Measurements from ENCODE around the gene ABCA4. TPM values are rescaled to one million over a fixed set of nuclear protein-coding genes. Genes with fewer than 3 reads are reported as not detected.

Gene ABCA4
- total and polyA plus RNA-seq, 2 experiments from 2014 or later, result 0.20 to 3.7 TPM

- in situ Hi-C loops (cut with MboI), result no loop called here
Observed at GRCh38 chr1:94146273-94146672, 25.3 kb upstream of the ABCA4 start.

DNA sequence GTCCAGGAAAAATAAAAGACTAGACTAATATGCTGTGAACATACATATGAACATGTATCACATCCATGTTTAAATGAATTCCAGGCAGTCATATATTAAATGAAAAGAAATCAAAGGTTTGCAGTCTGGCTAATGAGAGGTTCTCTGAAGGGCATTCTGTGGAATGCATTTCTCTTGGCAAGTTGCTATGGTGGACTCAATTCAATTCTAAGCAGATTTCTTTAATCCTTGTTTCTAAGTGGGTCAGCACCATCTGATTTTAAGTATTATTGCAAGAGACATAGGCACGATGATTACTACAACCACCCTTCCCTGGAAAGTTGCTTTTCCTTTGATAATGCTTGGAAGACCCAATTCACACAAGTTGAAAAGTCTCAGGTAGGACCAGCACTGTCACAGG, 23.9 kb upstream of the ABCA4 start:
- Histone ChIP-seq H4K20me1 (ENCODE audit: insufficient read depth) (no peaks in the 10 kb centered on the region), H3K9ac (no peak overlapping the region), H3K27ac (no peak overlapping the region), H3K36me3 (ENCODE audit: low read depth) (no peaks in the 10 kb centered on the region), H3K4me3 (no peak overlapping the region), H3K9me2 (ENCODE audit: insufficient read depth) (no peaks in the 10 kb centered on the region), H2AFZ (no peak overlapping the region), H3K79me2 (ENCODE audit: insufficient read depth) (no peaks in the 10 kb centered on the region), H3K4me2 (ENCODE audit: unreplicated experiment) (no peak overlapping the region), H3K4me1 (ENCODE audit: insufficient read depth) (peaks cover 12% of the 10 kb centered on the region), H3K27me3 (replicated peaks; ENCODE audit: insufficient read depth) (no peaks in the 10 kb centered on the region), H3K9me3 (ENCODE audit: low read depth) (no peaks in the 10 kb centered on the region), H3F3A (ENCODE audit: insufficient read depth) (peaks cover 16% of the 10 kb centered on the region; the same call in 1 of the 2 replicates)
- TF ChIP-seq EZH2phosphoT487 (IDR thresholded peaks at IDR 0.05; ENCODE audit: insufficient read depth, low read depth), result no peak
- TF ChIP-seq EZH2 (IDR thresholded peaks at IDR 0.05; ENCODE audit: insufficient read depth, poor library complexity, severe bottlenecking), result no peak
- in situ Hi-C loops (cut with MboI), result no loop called here
- 16 to 25% methylated on average over 1 of the region's 1 CpG for WGBS, 2 experiments (ENCODE audit: low coverage in 1 of 2, low lambda C conversion rate in 2 of 2, missing lambda C conversion rate in 2 of 2)
- DNase-seq, result no peak

More at GRCh38 chr1:94146273-94146672, 25.3 kb upstream of the ABCA4 start:
- H4K20me1 ChIP-seq (ENCODE audit: insufficient read depth), result no peaks in the 10 kb centered on the region
- no peak for DNase-seq
- H3F3A ChIP-seq (ENCODE audit: insufficient read depth), result peaks cover 12% of the 10 kb centered on the region; the same call in 1 of the 2 replicates
- no peaks in the 10 kb centered on the region for H3K79me2 ChIP-seq (ENCODE audit: insufficient read depth)
- no peak overlapping the region for H2AFZ ChIP-seq
- H3K9me2 ChIP-seq (ENCODE audit: insufficient read depth), result no peaks in the 10 kb centered on the region
- no peaks in the 10 kb centered on the region for H3K27me3 ChIP-seq (replicated peaks; ENCODE audit: insufficient read depth)
- no peak for TF ChIP-seq EZH2 (IDR thresholded peaks at IDR 0.05; ENCODE audit: insufficient read depth, poor library complexity, severe bottlenecking)
- TF ChIP-seq EZH2phosphoT487 (IDR thresholded peaks at IDR 0.05; ENCODE audit: insufficient read depth, low read depth), result no peak
- peaks cover 11% of the 10 kb centered on the region for H3K4me1 ChIP-seq (ENCODE audit: insufficient read depth)
- H3K9me3 ChIP-seq (ENCODE audit: low read depth), result no peaks in the 10 kb centered on the region
- H3K4me3 ChIP-seq, result no peak overlapping the region
- no peaks in the 10 kb centered on the region for H3K36me3 ChIP-seq (ENCODE audit: low read depth)
- H3K4me2 ChIP-seq (ENCODE audit: unreplicated experiment), result no peak overlapping the region
- 93 to 100% methylated on average over 5 of the region's 5 CpGs for WGBS, 2 experiments (ENCODE audit: low coverage in 1 of 2, low lambda C conversion rate in 2 of 2, missing lambda C conversion rate in 2 of 2)
- H3K9ac ChIP-seq, result no peak overlapping the region
- no peak overlapping the region for H3K27ac ChIP-seq

- H3F3A ChIP-seq (ENCODE audit: insufficient read depth), result peaks cover 16% of the 10 kb centered on the region; the same call in 1 of the 2 replicates
- H4K20me1 ChIP-seq (ENCODE audit: insufficient read depth), result no peaks in the 10 kb centered on the region
- H3K27ac ChIP-seq, result no peak overlapping the region
- no peak overlapping the region for H3K4me3 ChIP-seq
- H3K9me3 ChIP-seq (ENCODE audit: low read depth), result no peaks in the 10 kb centered on the region
- no peaks in the 10 kb centered on the region for H3K36me3 ChIP-seq (ENCODE audit: low read depth)
- in situ Hi-C loops (cut with MboI), result no loop called here
- peaks cover 12% of the 10 kb centered on the region for H3K4me1 ChIP-seq (ENCODE audit: insufficient read depth)
- no peaks in the 10 kb centered on the region for H3K79me2 ChIP-seq (ENCODE audit: insufficient read depth)
- H3K9me2 ChIP-seq (ENCODE audit: insufficient read depth), result no peaks in the 10 kb centered on the region
- no peaks in the 10 kb centered on the region for H3K27me3 ChIP-seq (replicated peaks; ENCODE audit: insufficient read depth)
- H3K4me2 ChIP-seq (ENCODE audit: unreplicated experiment), result no peak overlapping the region
- H3K9ac ChIP-seq, result no peak overlapping the region
- no peak overlapping the region for H2AFZ ChIP-seq
- no peak for DNase-seq
- TF ChIP-seq EZH2phosphoT487 (IDR thresholded peaks at IDR 0.05; ENCODE audit: insufficient read depth, low read depth), result no peak
- no peak for TF ChIP-seq EZH2 (IDR thresholded peaks at IDR 0.05; ENCODE audit: insufficient read depth, poor library complexity, severe bottlenecking)
Observed at GRCh38 chr1:94143809-94144176, 22.8 kb upstream of the ABCA4 start.

DNA sequence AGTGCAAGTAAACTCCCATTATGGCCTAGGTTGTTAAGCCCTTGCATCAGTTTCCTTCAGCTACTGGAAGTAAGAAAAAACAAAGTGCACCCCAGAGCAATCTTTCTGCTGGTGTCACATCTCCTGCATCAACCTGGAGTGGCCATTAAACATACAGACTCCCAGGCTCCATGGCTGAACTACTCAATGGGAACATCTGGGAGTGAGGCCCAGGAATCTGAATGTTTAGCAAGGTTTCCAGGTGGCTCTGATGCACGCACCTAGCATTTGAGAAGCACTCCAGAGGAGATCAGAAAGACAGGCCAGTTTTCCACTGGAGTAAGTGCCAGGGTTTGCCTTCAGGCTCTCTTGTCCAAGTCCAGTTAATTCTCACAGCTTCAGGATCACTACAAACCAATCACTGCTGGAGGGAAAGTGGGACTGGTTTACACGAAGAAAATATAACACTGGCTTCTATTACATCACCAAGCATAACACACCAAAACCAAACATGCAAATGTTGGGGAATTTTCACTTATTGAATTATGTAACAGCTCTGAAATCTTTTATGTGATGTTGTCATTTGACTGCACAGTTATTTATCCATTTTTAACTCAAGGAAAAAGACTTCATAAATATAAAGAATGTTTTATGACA, 22.3 kb upstream of the ABCA4 start:
- Histone ChIP-seq H3K4me2 (ENCODE audit: unreplicated experiment) (no peak overlapping the region), H3K79me2 (ENCODE audit: insufficient read depth) (no peaks in the 10 kb centered on the region), H3K27ac (no peak overlapping the region), H3K4me3 (no peak overlapping the region), H3K9me2 (ENCODE audit: insufficient read depth) (no peaks in the 10 kb centered on the region), H3K27me3 (replicated peaks; ENCODE audit: insufficient read depth) (no peaks in the 10 kb centered on the region), H3K36me3 (ENCODE audit: low read depth) (no peaks in the 10 kb centered on the region), H3F3A (ENCODE audit: insufficient read depth) (peaks cover 16% of the 10 kb centered on the region; the same call in 1 of the 2 replicates), H2AFZ (no peak overlapping the region), H4K20me1 (ENCODE audit: insufficient read depth) (no peaks in the 10 kb centered on the region), H3K4me1 (ENCODE audit: insufficient read depth) (peaks cover 12% of the 10 kb centered on the region), H3K9ac (no peak overlapping the region), H3K9me3 (ENCODE audit: low read depth) (no peaks in the 10 kb centered on the region)
- no peak for DNase-seq
- WGBS, 2 experiments (ENCODE audit: low coverage in 1 of 2, low lambda C conversion rate in 2 of 2, missing lambda C conversion rate in 2 of 2), result 42% methylated on average over 2 of the region's 2 CpGs
- TF ChIP-seq EZH2phosphoT487 (IDR thresholded peaks at IDR 0.05; ENCODE audit: insufficient read depth, low read depth) (no peak), EZH2 (IDR thresholded peaks at IDR 0.05; ENCODE audit: insufficient read depth, poor library complexity, severe bottlenecking) (no peak)
- in situ Hi-C loops (cut with MboI), result no loop called here
